ENCODE data around the gene DPCD. TPM values are rescaled to one million over a fixed set of nuclear protein-coding genes. Genes with fewer than 3 reads are reported as not detected.

DPCD gene
- total and polyA plus RNA-seq, 2 donors (not counting 1 experiment from before 2014, with no cell fraction given) = 23.9 to 40.5 TPM

DNA sequence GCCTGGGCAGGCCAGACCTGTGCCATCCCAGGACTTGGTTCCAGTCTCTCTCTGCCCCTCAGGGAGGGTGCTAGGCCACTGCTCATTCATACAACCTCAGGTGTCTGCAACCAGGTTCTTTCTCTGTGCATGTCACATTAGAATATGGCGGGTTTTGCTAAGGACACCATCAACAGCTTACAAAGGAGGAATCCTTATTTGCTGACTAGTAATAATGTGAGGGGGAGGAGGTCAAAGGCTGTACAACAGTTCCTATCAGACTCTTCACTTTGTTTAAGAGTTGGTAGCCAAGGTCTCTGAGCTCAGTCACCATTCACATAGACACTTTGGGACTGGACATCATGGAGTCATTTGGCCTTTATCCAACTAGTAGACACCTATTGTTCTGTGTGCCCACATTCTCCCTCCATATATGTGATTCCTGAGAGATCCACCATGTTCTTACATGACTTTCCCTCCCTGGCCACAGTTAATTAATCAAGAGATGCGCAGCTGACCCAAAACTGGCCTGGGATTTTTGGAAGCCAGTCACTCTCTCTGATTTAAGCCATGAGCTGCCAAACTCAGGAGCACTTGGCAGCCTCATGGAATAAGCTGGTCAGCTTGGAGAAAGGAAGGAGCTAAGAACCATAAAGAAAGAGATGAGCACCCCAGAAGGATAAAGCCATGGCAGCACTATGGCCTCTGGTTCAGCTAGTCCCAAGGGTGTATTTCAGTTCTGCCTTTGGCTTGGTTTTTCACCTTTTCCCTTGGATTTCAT is 51.2 kb downstream of the DPCD start:
- Histone ChIP-seq H3K4me3 (replicated peaks in 1 of 4; ENCODE audit: control extremely low read depth in 1 of 4, insufficient read depth in 1 of 4, low read depth in 3 of 4, low read length in 4 of 4) (no peak overlapping the region), H3K4me1 (ENCODE audit: control insufficient read depth, extremely low read depth, insufficient read depth, low read length) (no peaks in the 10 kb centered on the region), H3K79me2 (ENCODE audit: control insufficient read depth, insufficient read depth, low read length) (no peaks in the 10 kb centered on the region), H3K36me3 (ENCODE audit: control insufficient read depth, insufficient read depth, low read length) (no peaks in the 10 kb centered on the region), H3K9ac (ENCODE audit: insufficient read depth, low read length) (no peak overlapping the region), H2AFZ (ENCODE audit: low read length) (no peak overlapping the region), H3K27me3 (ENCODE audit: control insufficient read depth, insufficient read depth, low read length) (no peaks in the 10 kb centered on the region), H3K9me3 (ENCODE audit: control insufficient read depth, insufficient read depth, low read depth, low read length) (no peaks in the 10 kb centered on the region), H3K4me2 (ENCODE audit: extremely low read depth, insufficient read depth, low read length) (no peak overlapping the region), H3K27ac (ENCODE audit: insufficient read depth, low read length) (no peak overlapping the region), H4K20me1 (ENCODE audit: control insufficient read depth, extremely low read depth, insufficient read depth, low read length) (no peaks in the 10 kb centered on the region)
- TF ChIP-seq EZH2 (IDR thresholded peaks at IDR 0.05; ENCODE audit: low read length, missing control alignments) = no peak
- TF ChIP-seq, protein P1, sequence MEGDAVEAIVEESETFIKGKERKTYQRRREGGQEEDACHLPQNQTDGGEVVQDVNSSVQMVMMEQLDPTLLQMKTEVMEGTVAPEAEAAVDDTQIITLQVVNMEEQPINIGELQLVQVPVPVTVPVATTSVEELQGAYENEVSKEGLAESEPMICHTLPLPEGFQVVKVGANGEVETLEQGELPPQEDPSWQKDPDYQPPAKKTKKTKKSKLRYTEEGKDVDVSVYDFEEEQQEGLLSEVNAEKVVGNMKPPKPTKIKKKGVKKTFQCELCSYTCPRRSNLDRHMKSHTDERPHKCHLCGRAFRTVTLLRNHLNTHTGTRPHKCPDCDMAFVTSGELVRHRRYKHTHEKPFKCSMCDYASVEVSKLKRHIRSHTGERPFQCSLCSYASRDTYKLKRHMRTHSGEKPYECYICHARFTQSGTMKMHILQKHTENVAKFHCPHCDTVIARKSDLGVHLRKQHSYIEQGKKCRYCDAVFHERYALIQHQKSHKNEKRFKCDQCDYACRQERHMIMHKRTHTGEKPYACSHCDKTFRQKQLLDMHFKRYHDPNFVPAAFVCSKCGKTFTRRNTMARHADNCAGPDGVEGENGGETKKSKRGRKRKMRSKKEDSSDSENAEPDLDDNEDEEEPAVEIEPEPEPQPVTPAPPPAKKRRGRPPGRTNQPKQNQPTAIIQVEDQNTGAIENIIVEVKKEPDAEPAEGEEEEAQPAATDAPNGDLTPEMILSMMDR (conservative IDR thresholded peaks at IDR 0.05 in 1 of 2, IDR thresholded peaks at IDR 0.05 in 1 of 2; ENCODE audit: low read depth in 1 of 2, low read length in 2 of 2) = no peak
- DNase-seq (ENCODE audit: low read depth in 2 of 2) = no peak

DNA sequence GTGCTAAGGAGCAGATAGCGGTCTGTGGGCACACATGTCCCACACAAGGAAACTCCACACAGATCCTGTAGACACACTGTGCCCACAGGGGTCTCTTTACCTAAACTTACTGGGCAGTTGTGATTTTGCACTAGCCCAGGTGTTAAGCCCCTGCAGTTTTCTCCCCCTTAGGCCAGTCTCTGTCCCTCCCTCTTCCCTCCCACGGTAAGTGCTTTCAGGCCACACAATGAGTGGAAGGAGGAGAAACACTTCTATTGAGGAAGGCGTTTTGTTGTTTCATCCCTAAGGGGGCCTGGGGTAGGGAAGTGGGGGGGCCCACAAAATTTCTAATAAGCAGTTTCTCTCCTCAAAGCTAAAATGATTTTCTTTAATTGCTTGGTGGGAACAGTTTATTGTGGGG is 55.4 kb downstream of the DPCD start:
- H3K9me3 ChIP-seq (ENCODE audit: control insufficient read depth, insufficient read depth, low read depth, low read length) = no peaks in the 10 kb centered on the region
- DNase-seq (ENCODE audit: low read depth in 2 of 2) = no peak
- no peaks in the 10 kb centered on the region for H3K4me1 ChIP-seq (ENCODE audit: control insufficient read depth, extremely low read depth, insufficient read depth, low read length)
- no peak for TF ChIP-seq EZH2 (IDR thresholded peaks at IDR 0.05; ENCODE audit: low read length, missing control alignments)
- TF ChIP-seq, protein P1 (conservative IDR thresholded peaks at IDR 0.05 in 1 of 2, IDR thresholded peaks at IDR 0.05 in 1 of 2; ENCODE audit: low read depth in 1 of 2, low read length in 2 of 2) = no peak
- H3K27me3 ChIP-seq (ENCODE audit: control insufficient read depth, insufficient read depth, low read length) = no peaks in the 10 kb centered on the region
- H3K4me3 ChIP-seq (replicated peaks in 1 of 4; ENCODE audit: control extremely low read depth in 1 of 4, insufficient read depth in 1 of 4, low read depth in 3 of 4, low read length in 4 of 4) = no peak overlapping the region
- no peak overlapping the region for H2AFZ ChIP-seq (ENCODE audit: low read length)
- H3K4me2 ChIP-seq (ENCODE audit: extremely low read depth, insufficient read depth, low read length) = no peak overlapping the region
- no peaks in the 10 kb centered on the region for H3K79me2 ChIP-seq (ENCODE audit: control insufficient read depth, insufficient read depth, low read length)
- H4K20me1 ChIP-seq (ENCODE audit: control insufficient read depth, extremely low read depth, insufficient read depth, low read length) = no peaks in the 10 kb centered on the region
- H3K36me3 ChIP-seq (ENCODE audit: control insufficient read depth, insufficient read depth, low read length) = no peaks in the 10 kb centered on the region
- H3K27ac ChIP-seq (ENCODE audit: insufficient read depth, low read length) = no peak overlapping the region
- no peak overlapping the region for H3K9ac ChIP-seq (ENCODE audit: insufficient read depth, low read length)

DNA sequence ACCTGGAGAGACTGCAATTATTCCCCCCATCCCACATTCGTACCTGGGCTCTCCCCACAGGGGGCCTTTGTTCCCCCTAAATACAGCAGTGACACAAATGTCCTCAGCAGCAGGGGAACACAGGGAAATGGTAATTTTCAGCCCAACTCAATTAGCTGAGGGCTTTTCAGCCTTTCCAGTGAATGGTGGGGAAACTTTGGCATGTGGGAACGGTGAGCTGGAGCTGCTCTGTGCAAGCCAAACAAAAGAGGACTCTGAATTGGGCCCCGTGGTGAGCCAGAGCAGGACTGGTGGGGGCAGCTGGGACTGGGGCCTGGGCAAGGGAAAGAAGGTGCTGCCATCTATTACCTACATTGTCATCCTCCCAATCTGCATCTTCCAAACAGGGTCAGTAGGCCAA is 55.9 kb downstream of the DPCD start:
- H3K9me3 ChIP-seq (ENCODE audit: control insufficient read depth, insufficient read depth, low read depth, low read length) = no peaks in the 10 kb centered on the region
- H3K4me1 ChIP-seq (ENCODE audit: control insufficient read depth, extremely low read depth, insufficient read depth, low read length) = no peaks in the 10 kb centered on the region
- DNase-seq (ENCODE audit: low read depth in 2 of 2) = no peak
- H3K4me3 ChIP-seq (replicated peaks in 1 of 4; ENCODE audit: control extremely low read depth in 1 of 4, insufficient read depth in 1 of 4, low read depth in 3 of 4, low read length in 4 of 4) = no peak overlapping the region
- no peak for TF ChIP-seq EZH2 (IDR thresholded peaks at IDR 0.05; ENCODE audit: low read length, missing control alignments)
- TF ChIP-seq, protein P1 (conservative IDR thresholded peaks at IDR 0.05 in 1 of 2, IDR thresholded peaks at IDR 0.05 in 1 of 2; ENCODE audit: low read depth in 1 of 2, low read length in 2 of 2) = no peak
- H3K27ac ChIP-seq (ENCODE audit: insufficient read depth, low read length) = no peak overlapping the region
- H3K27me3 ChIP-seq (ENCODE audit: control insufficient read depth, insufficient read depth, low read length) = no peaks in the 10 kb centered on the region
- H3K9ac ChIP-seq (ENCODE audit: insufficient read depth, low read length) = no peak overlapping the region
- no peaks in the 10 kb centered on the region for H4K20me1 ChIP-seq (ENCODE audit: control insufficient read depth, extremely low read depth, insufficient read depth, low read length)
- H3K79me2 ChIP-seq (ENCODE audit: control insufficient read depth, insufficient read depth, low read length) = no peaks in the 10 kb centered on the region
- H3K4me2 ChIP-seq (ENCODE audit: extremely low read depth, insufficient read depth, low read length) = no peak overlapping the region
- H2AFZ ChIP-seq (ENCODE audit: low read length) = no peak overlapping the region
- no peaks in the 10 kb centered on the region for H3K36me3 ChIP-seq (ENCODE audit: control insufficient read depth, insufficient read depth, low read length)

Data from fibroblast of lung (primary cell).